ENCODE results near the gene PODN. TPM values are rescaled to one million over a fixed set of nuclear protein-coding genes. Genes with fewer than 3 reads are reported as not detected.

Gene PODN
- total RNA-seq, 2 experiments from 2014 or later: not detected

GRCh38 chr1:53037159-53037558, 24.9 kb upstream of the PODN start:
- Mint-ChIP-seq H3K27ac (no peak overlapping the region), H3K27me3 (ENCODE audit: low read depth) (no peaks in the 10 kb centered on the region), H3K4me1 (ENCODE audit: low read depth) (no peaks in the 10 kb centered on the region), H3K36me3 (ENCODE audit: low read depth) (peaks cover 8% of the 10 kb centered on the region), H3K4me3 (no peak overlapping the region), H3K9me3 (no peaks in the 10 kb centered on the region)
- CTCF ChIA-PET: no interaction called here
- DNase-seq: no peak
- intact Hi-C loops (cut with micrococcal nuclease): no loop called here

DNA sequence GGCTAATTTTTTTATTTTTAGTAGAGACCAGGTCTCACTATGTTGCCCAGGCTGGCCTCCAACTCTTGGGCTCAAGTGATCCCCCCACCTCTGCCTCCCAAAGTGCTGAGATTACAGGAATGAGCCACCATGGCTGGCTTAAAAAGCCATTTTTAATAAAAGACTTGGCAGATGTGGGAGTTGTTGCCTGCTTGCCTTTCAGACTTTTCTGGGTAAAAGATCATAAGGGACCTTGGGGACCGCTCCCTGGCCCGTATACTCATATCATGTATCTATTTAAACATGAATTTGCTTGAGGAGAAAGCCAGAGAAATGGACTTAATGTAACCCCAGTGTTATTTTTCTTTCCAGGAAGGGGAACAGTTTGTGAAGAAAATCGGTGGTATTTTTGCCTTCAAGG, 23.4 kb upstream of the PODN start:
- Mint-ChIP-seq H3K9me3 (no peaks in the 10 kb centered on the region), H3K4me3 (no peak overlapping the region), H3K4me1 (ENCODE audit: low read depth) (no peaks in the 10 kb centered on the region), H3K27me3 (ENCODE audit: low read depth) (no peaks in the 10 kb centered on the region), H3K27ac (no peak overlapping the region), H3K36me3 (ENCODE audit: low read depth) (peaks cover 4% of the 10 kb centered on the region)
- DNase-seq: no peak
- CTCF ChIA-PET: no interaction called here
- intact Hi-C loops (cut with micrococcal nuclease): no loop called here

GRCh38 chr1:53043271-53043670, 18.7 kb upstream of the PODN start:
- H3K9me3 Mint-ChIP-seq: no peaks in the 10 kb centered on the region
- CTCF ChIA-PET: interaction anchor here (0.7 kb wide), 1 partner anchor 144 kb away, joined by 3 read pairs; no protein-coding TSS in a partner anchor
- H3K27me3 Mint-ChIP-seq (ENCODE audit: low read depth): no peaks in the 10 kb centered on the region
- peaks cover 10% of the 10 kb centered on the region for H3K36me3 Mint-ChIP-seq (ENCODE audit: low read depth)
- no peak overlapping the region for H3K4me3 Mint-ChIP-seq
- DNase-seq: no peak
- peaks cover 8% of the 10 kb centered on the region for H3K4me1 Mint-ChIP-seq (ENCODE audit: low read depth)
- intact Hi-C loops (cut with micrococcal nuclease): no loop called here
- H3K27ac Mint-ChIP-seq: no peak overlapping the region

DNA sequence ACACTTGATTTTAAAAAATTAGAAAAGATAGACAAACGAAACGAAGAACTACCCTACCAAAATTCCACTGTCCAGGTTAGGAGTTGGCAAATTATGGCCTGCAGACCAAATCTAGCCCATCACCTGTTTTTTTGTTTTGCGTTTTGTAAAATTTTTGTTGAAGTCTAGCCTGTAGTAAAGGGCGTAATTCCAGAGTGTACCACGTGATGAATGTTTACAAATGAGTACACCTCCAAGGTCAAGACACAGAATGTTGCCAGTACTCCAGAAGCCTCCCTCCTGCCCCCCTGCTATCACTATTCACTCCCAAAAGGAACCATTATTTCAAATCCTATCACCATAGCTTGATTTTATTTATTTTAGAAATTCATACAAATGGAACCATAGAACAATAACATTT, 17.1 kb upstream of the PODN start:
- Mint-ChIP-seq H3K27ac (no peak overlapping the region), H3K36me3 (ENCODE audit: low read depth) (peaks cover 6% of the 10 kb centered on the region), H3K27me3 (ENCODE audit: low read depth) (no peaks in the 10 kb centered on the region), H3K9me3 (no peaks in the 10 kb centered on the region), H3K4me1 (ENCODE audit: low read depth) (peaks cover 11% of the 10 kb centered on the region), H3K4me3 (no peak overlapping the region)
- no peak for DNase-seq
- intact Hi-C loops (cut with micrococcal nuclease): no loop called here
- CTCF ChIA-PET: interaction anchor here (1.0 kb wide), 1 partner anchor 266 kb away, joined by 3 read pairs; no protein-coding TSS in a partner anchor

DNA sequence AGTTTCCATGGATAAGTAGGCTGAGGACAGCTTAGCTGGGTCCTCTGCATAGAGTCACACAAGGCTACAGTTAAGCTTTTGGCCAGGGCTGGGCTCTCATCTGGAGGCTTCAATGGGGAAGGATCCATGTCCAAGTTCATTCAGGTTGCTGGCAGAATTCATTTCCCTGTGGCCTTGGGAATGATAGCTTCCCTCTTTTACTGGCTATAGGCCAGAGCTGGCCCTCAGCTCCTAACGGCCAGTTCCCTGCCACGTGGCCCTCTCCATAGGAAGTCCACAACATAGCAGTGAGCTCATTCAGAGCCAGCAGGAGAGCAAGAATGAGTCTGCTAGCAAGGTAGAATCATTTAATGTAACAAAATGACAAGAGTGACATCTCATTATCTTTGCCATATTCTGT, 15.1 kb upstream of the PODN start:
- DNase-seq: no peak
- H3K27ac Mint-ChIP-seq: no peak overlapping the region
- H3K4me3 Mint-ChIP-seq: no peak overlapping the region
- CTCF ChIA-PET: no interaction called here
- intact Hi-C loops (cut with micrococcal nuclease): no loop called here
- H3K36me3 Mint-ChIP-seq (ENCODE audit: low read depth): peaks cover 9% of the 10 kb centered on the region
- peaks cover 11% of the 10 kb centered on the region for H3K4me1 Mint-ChIP-seq (ENCODE audit: low read depth)
- H3K9me3 Mint-ChIP-seq: no peaks in the 10 kb centered on the region
- no peaks in the 10 kb centered on the region for H3K27me3 Mint-ChIP-seq (ENCODE audit: low read depth)

GRCh38 chr1:53047737-53048736, 14.0 kb upstream of the PODN start:
- DNase-seq: peak; percentile 43
- no peaks in the 10 kb centered on the region for H3K27me3 Mint-ChIP-seq (ENCODE audit: low read depth)
- no peak overlapping the region for H3K4me3 Mint-ChIP-seq
- H3K36me3 Mint-ChIP-seq (ENCODE audit: low read depth): peaks cover 16% of the 10 kb centered on the region
- H3K27ac Mint-ChIP-seq: peak overlapping the region; percentile 32
- peaks cover 11% of the 10 kb centered on the region for H3K4me1 Mint-ChIP-seq (ENCODE audit: low read depth)
- H3K9me3 Mint-ChIP-seq: no peaks in the 10 kb centered on the region
- intact Hi-C loops (cut with micrococcal nuclease): no loop called here
- CTCF ChIA-PET: interaction anchor here (0.6 to 1.0 kb wide), 2 partner anchors 101 to 667 kb away, joined by 3 to 7 read pairs; no protein-coding TSS in a partner anchor

- peaks cover 11% of the 10 kb centered on the region for H3K4me1 Mint-ChIP-seq (ENCODE audit: low read depth)
- H3K36me3 Mint-ChIP-seq (ENCODE audit: low read depth): peaks cover 22% of the 10 kb centered on the region
- intact Hi-C loops (cut with micrococcal nuclease): no loop called here
- no peak overlapping the region for H3K4me3 Mint-ChIP-seq
- CTCF ChIA-PET: no interaction called here
- no peak for DNase-seq
- H3K27ac Mint-ChIP-seq: no peak overlapping the region
- no peaks in the 10 kb centered on the region for H3K27me3 Mint-ChIP-seq (ENCODE audit: low read depth)
- no peaks in the 10 kb centered on the region for H3K9me3 Mint-ChIP-seq
These were observed 12.9 kb upstream of the PODN start for GRCh38 chr1:53048960-53049573.

DNA sequence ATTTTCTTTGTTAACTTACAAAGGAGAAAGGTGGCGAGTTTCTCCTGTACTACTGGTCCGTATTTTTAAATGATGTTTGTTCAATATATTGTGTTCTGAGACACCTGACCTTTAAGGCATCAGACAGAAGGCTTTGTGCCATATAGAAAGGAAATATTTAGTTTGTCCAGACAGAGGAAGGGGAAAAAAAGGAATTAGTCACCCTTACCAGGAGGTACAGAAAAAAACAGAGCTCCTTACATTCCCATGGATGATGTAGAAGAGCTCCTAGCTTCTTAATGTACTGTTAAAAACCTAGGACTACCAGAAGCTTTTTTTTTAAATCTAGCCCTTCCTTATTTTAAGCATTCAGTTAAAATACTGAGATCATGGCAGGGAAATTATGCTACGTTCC, 12.4 kb upstream of the PODN start:
- intact Hi-C loops (cut with micrococcal nuclease): no loop called here
- Mint-ChIP-seq H3K27me3 (ENCODE audit: low read depth) (no peaks in the 10 kb centered on the region), H3K36me3 (ENCODE audit: low read depth) (peaks cover 22% of the 10 kb centered on the region), H3K9me3 (no peaks in the 10 kb centered on the region), H3K4me3 (no peak overlapping the region), H3K4me1 (ENCODE audit: low read depth) (peaks cover 11% of the 10 kb centered on the region), H3K27ac (no peak overlapping the region)
- no peak for DNase-seq
- CTCF ChIA-PET: no interaction called here

DNA sequence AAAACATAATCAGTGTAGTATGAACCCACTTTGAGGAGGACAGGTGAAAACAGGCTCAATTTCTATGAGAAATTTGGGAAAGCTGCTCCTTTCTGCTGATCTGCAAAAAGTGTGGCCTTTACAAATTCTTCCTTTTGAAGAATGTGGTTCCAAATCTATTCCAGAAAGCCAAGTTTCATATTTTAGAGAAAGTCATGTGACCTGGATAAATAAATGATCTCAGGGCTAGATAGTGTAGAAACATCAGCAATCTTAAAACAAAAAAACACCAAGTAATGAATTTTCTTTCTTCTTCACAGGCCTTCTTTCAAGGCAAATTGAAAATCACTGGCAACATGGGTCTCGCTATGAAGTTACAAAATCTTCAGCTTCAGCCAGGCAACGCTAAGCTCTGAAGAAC, 11.7 kb upstream of the PODN start:
- CTCF ChIA-PET: interaction anchor here (0.8 kb wide), 1 partner anchor 352 kb away, joined by 3 read pairs; the partner anchor contains the start of gene COA7
- H3K4me3 Mint-ChIP-seq: no peak overlapping the region
- H3K9me3 Mint-ChIP-seq: no peaks in the 10 kb centered on the region
- peaks cover 20% of the 10 kb centered on the region for H3K36me3 Mint-ChIP-seq (ENCODE audit: low read depth)
- intact Hi-C loops (cut with micrococcal nuclease): no loop called here
- H3K27me3 Mint-ChIP-seq (ENCODE audit: low read depth): no peaks in the 10 kb centered on the region
- no peak for DNase-seq
- H3K27ac Mint-ChIP-seq: no peak overlapping the region
- peaks cover 11% of the 10 kb centered on the region for H3K4me1 Mint-ChIP-seq (ENCODE audit: low read depth)

- H3K4me3 Mint-ChIP-seq: no peak overlapping the region
- H3K27me3 Mint-ChIP-seq (ENCODE audit: low read depth): no peaks in the 10 kb centered on the region
- DNase-seq: no peak
- intact Hi-C loops (cut with micrococcal nuclease): no loop called here
- no peaks in the 10 kb centered on the region for H3K9me3 Mint-ChIP-seq
- no peak overlapping the region for H3K27ac Mint-ChIP-seq
- H3K36me3 Mint-ChIP-seq (ENCODE audit: low read depth): peaks cover 18% of the 10 kb centered on the region
- H3K4me1 Mint-ChIP-seq (ENCODE audit: low read depth): peaks cover 11% of the 10 kb centered on the region
- CTCF ChIA-PET: no interaction called here
These were observed 10.3 kb upstream of the PODN start for GRCh38 chr1:53051676-53052075.

GRCh38 chr1:53057127-53057526, 4.9 kb upstream of the PODN start:
- intact Hi-C loops (cut with micrococcal nuclease): no loop called here

DNA sequence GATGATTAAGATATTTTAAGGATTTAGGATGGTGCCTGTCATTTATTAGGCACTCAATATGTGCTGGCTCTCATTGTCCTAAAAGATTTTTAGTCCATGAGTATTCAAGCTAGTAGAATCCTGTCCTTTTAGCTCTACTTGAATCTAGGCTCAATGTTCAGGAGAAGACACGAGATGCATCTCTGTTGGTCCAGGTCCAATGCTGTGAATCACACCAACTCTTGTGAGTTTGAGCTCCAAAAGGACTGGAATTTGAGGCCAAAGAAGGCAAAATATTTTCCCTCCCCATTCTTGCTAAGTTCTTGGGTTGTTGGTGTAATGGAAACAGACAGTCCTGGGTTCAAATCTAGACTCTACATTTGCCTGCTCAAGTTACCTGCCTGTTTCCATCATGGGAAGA, 1.4 kb upstream of the PODN start:
- H3K36me3 Mint-ChIP-seq (ENCODE audit: low read depth): no peaks in the 10 kb centered on the region
- H3K27ac Mint-ChIP-seq: no peak overlapping the region
- H3K4me1 Mint-ChIP-seq (ENCODE audit: low read depth): peaks cover 2% of the 10 kb centered on the region
- H3K9me3 Mint-ChIP-seq: no peaks in the 10 kb centered on the region
- H3K27me3 Mint-ChIP-seq (ENCODE audit: low read depth): peaks cover 34% of the 10 kb centered on the region
- intact Hi-C loops (cut with micrococcal nuclease): no loop called here
- CTCF ChIA-PET: no interaction called here
- H3K4me3 Mint-ChIP-seq: no peak overlapping the region
- no peak for DNase-seq

More at GRCh38 chr1:53057127-53057526, 4.9 kb upstream of the PODN start:
- Mint-ChIP-seq H3K9me3 (no peaks in the 10 kb centered on the region), H3K36me3 (ENCODE audit: low read depth) (peaks cover 12% of the 10 kb centered on the region), H3K4me1 (ENCODE audit: low read depth) (no peaks in the 10 kb centered on the region), H3K4me3 (no peak overlapping the region), H3K27me3 (ENCODE audit: low read depth) (peaks cover 13% of the 10 kb centered on the region), H3K27ac (no peak overlapping the region)
- CTCF ChIA-PET: interaction anchor here (0.7 kb wide), 1 partner anchor 174 kb away, joined by 4 read pairs; no protein-coding TSS in a partner anchor
- DNase-seq: no peak
